Dendritic cell treated with granulocyte-macrophage colony-stimulating factor and Interleukin-4, amounts not matched to agents 40 ng/mL and 50 ng/mL, for 4 days (primary cell): ENCODE results near the gene FAM20C.

Source experiments
- H3K27ac Mint-ChIP-seq: one replicate; pipeline ENCODE4 v1.8.0; 2022; ENCODE audit warnings: mild to moderate bottlenecking, mixed read lengths
- H3K27me3 Mint-ChIP-seq: one replicate; pipeline ENCODE4 v1.8.0; 2022; ENCODE audit warnings: mild to moderate bottlenecking, mixed read lengths
- H3K36me3 Mint-ChIP-seq: one replicate; pipeline ENCODE4 v1.8.0; 2022; ENCODE audit warnings: low read depth, mixed read lengths
- H3K4me1 Mint-ChIP-seq: one replicate; pipeline ENCODE4 v1.8.0; 2022; ENCODE audit warnings: low read depth, mixed read lengths
- H3K4me3 Mint-ChIP-seq: one replicate; pipeline ENCODE4 v1.8.0; 2022; ENCODE audit warnings: mild to moderate bottlenecking, moderate library complexity, mixed read lengths
- H3K9me3 Mint-ChIP-seq: one replicate; pipeline ENCODE4 v1.8.0; 2022; ENCODE audit warnings: mixed read lengths
- intact Hi-C: fragments of 100-400 bp; cut with micrococcal nuclease; formaldehyde crosslinking; loops from one replicate; pipeline ENCODE4 v1.15.0; 2022

Gene FAM20C

GRCh38 chr7:247181-247580, 54.8 kb downstream of the FAM20C start:
- H3K27me3 Mint-ChIP-seq: no peaks in the 10 kb centered on the region
- peaks cover 84% of the 10 kb centered on the region for H3K36me3 Mint-ChIP-seq
- no peaks in the 10 kb centered on the region for H3K4me1 Mint-ChIP-seq
- intact Hi-C loops: no loop called here
- no peak overlapping the region for H3K4me3 Mint-ChIP-seq
- H3K9me3 Mint-ChIP-seq: no peaks in the 10 kb centered on the region
- H3K27ac Mint-ChIP-seq: no peak overlapping the region

- no peaks in the 10 kb centered on the region for H3K4me1 Mint-ChIP-seq
- H3K9me3 Mint-ChIP-seq: no peaks in the 10 kb centered on the region
- no peak overlapping the region for H3K4me3 Mint-ChIP-seq
- H3K27ac Mint-ChIP-seq: no peak overlapping the region
- H3K27me3 Mint-ChIP-seq: no peaks in the 10 kb centered on the region
- H3K36me3 Mint-ChIP-seq: peaks cover 84% of the 10 kb centered on the region
- intact Hi-C loops: no loop called here
Measured at GRCh38 chr7:247636-248035, 55.3 kb downstream of the FAM20C start.

- intact Hi-C loops: no loop called here
- H3K36me3 Mint-ChIP-seq: peaks cover 94% of the 10 kb centered on the region
- H3K4me3 Mint-ChIP-seq: no peak overlapping the region
- H3K4me1 Mint-ChIP-seq: no peaks in the 10 kb centered on the region
- no peaks in the 10 kb centered on the region for H3K9me3 Mint-ChIP-seq
- H3K27ac Mint-ChIP-seq: no peak overlapping the region
- H3K27me3 Mint-ChIP-seq: no peaks in the 10 kb centered on the region
Measured at GRCh38 chr7:248732-249435, 56.5 kb downstream of the FAM20C start.

GRCh38 chr7:249989-250388, 57.6 kb downstream of the FAM20C start:
- Mint-ChIP-seq H3K36me3 (peaks cover 99% of the 10 kb centered on the region), H3K4me1 (no peaks in the 10 kb centered on the region), H3K4me3 (no peak overlapping the region), H3K9me3 (peaks cover 6% of the 10 kb centered on the region), H3K27ac (no peak overlapping the region), H3K27me3 (no peaks in the 10 kb centered on the region)
- intact Hi-C loops: no loop called here

GRCh38 chr7:250523-250922, 58.2 kb downstream of the FAM20C start:
- Mint-ChIP-seq H3K27ac (no peak overlapping the region), H3K4me3 (no peak overlapping the region), H3K4me1 (no peaks in the 10 kb centered on the region), H3K9me3 (peaks cover 10% of the 10 kb centered on the region), H3K36me3 (peaks cover 99% of the 10 kb centered on the region), H3K27me3 (no peaks in the 10 kb centered on the region)
- intact Hi-C loops: no loop called here

GRCh38 chr7:251005-251404, 58.6 kb downstream of the FAM20C start:
- peaks cover 10% of the 10 kb centered on the region for H3K9me3 Mint-ChIP-seq
- intact Hi-C loops: no loop called here
- H3K4me3 Mint-ChIP-seq: no peak overlapping the region
- peaks cover 100% of the 10 kb centered on the region for H3K36me3 Mint-ChIP-seq
- H3K4me1 Mint-ChIP-seq: no peaks in the 10 kb centered on the region
- H3K27ac Mint-ChIP-seq: no peak overlapping the region
- H3K27me3 Mint-ChIP-seq: no peaks in the 10 kb centered on the region

- no peak overlapping the region for H3K4me3 Mint-ChIP-seq
- intact Hi-C loops: no loop called here
Measured at GRCh38 chr7:251446-252175, 59.2 kb downstream of the FAM20C start.

GRCh38 chr7:252216-252965, 60.0 kb downstream of the FAM20C start:
- intact Hi-C loops: no loop called here
- H3K4me3 Mint-ChIP-seq: no peak overlapping the region
- no peaks in the 10 kb centered on the region for H3K4me1 Mint-ChIP-seq
- H3K9me3 Mint-ChIP-seq: peaks cover 10% of the 10 kb centered on the region
- no peak overlapping the region for H3K27ac Mint-ChIP-seq
- H3K27me3 Mint-ChIP-seq: no peaks in the 10 kb centered on the region
- H3K36me3 Mint-ChIP-seq: peaks cover 100% of the 10 kb centered on the region

More at GRCh38 chr7:251446-252175, 59.2 kb downstream of the FAM20C start:
- H3K27ac Mint-ChIP-seq: no peak overlapping the region
- no peaks in the 10 kb centered on the region for H3K27me3 Mint-ChIP-seq
- peaks cover 100% of the 10 kb centered on the region for H3K36me3 Mint-ChIP-seq
- H3K9me3 Mint-ChIP-seq: peaks cover 10% of the 10 kb centered on the region
- no peaks in the 10 kb centered on the region for H3K4me1 Mint-ChIP-seq

GRCh38 chr7:252981-253380, 60.6 kb downstream of the FAM20C start:
- no peak overlapping the region for H3K4me3 Mint-ChIP-seq
- intact Hi-C loops: no loop called here
- H3K27me3 Mint-ChIP-seq: no peaks in the 10 kb centered on the region
- H3K36me3 Mint-ChIP-seq: peaks cover 100% of the 10 kb centered on the region
- H3K4me1 Mint-ChIP-seq: no peaks in the 10 kb centered on the region
- H3K27ac Mint-ChIP-seq: no peak overlapping the region
- H3K9me3 Mint-ChIP-seq: peaks cover 10% of the 10 kb centered on the region

- peaks cover 10% of the 10 kb centered on the region for H3K9me3 Mint-ChIP-seq
- H3K27ac Mint-ChIP-seq: no peak overlapping the region
- H3K4me3 Mint-ChIP-seq: no peak overlapping the region
- intact Hi-C loops: no loop called here
- H3K4me1 Mint-ChIP-seq: no peaks in the 10 kb centered on the region
- no peaks in the 10 kb centered on the region for H3K27me3 Mint-ChIP-seq
- peaks cover 100% of the 10 kb centered on the region for H3K36me3 Mint-ChIP-seq
Measured at GRCh38 chr7:253581-254336, 61.4 kb downstream of the FAM20C start.

GRCh38 chr7:254337-255037, 62.1 kb downstream of the FAM20C start:
- H3K9me3 Mint-ChIP-seq: peaks cover 16% of the 10 kb centered on the region
- H3K27me3 Mint-ChIP-seq: no peaks in the 10 kb centered on the region
- intact Hi-C loops: no loop called here
- no peak overlapping the region for H3K4me3 Mint-ChIP-seq
- H3K36me3 Mint-ChIP-seq: peaks cover 100% of the 10 kb centered on the region
- no peaks in the 10 kb centered on the region for H3K4me1 Mint-ChIP-seq
- no peak overlapping the region for H3K27ac Mint-ChIP-seq

- peaks cover 21% of the 10 kb centered on the region for H3K9me3 Mint-ChIP-seq
- no peaks in the 10 kb centered on the region for H3K4me1 Mint-ChIP-seq
- peaks cover 100% of the 10 kb centered on the region for H3K36me3 Mint-ChIP-seq
- H3K27ac Mint-ChIP-seq: no peak overlapping the region
- no peak overlapping the region for H3K4me3 Mint-ChIP-seq
- intact Hi-C loops: no loop called here
- no peaks in the 10 kb centered on the region for H3K27me3 Mint-ChIP-seq
Measured at GRCh38 chr7:255038-255435, 62.7 kb downstream of the FAM20C start.

GRCh38 chr7:255721-256361, 63.5 kb downstream of the FAM20C start:
- Mint-ChIP-seq H3K4me1 (no peaks in the 10 kb centered on the region), H3K4me3 (no peak overlapping the region), H3K9me3 (peaks cover 21% of the 10 kb centered on the region), H3K36me3 (peaks cover 99% of the 10 kb centered on the region), H3K27me3 (no peaks in the 10 kb centered on the region), H3K27ac (no peak overlapping the region)
- intact Hi-C loops: no loop called here
